Ishikawa (cell line): ENCODE measurements around the gene SERPINA10.

Experiments used
- CEBPB ChIP-seq: IDR thresholded peaks from 2 replicates; pipeline ENCODE4 v1.6.1; 2012
- CREB1 ChIP-seq: IDR thresholded peaks from 2 replicates; pipeline ENCODE4 v1.6.1; 2012; ENCODE audit warnings: low read depth
- EGR1 ChIP-seq: IDR thresholded peaks from 2 replicates; pipeline ENCODE4 v1.6.1; 2012
- EP300 ChIP-seq: IDR thresholded peaks from 2 replicates; pipeline ENCODE4 v1.6.1; 2012; ENCODE audit warnings: borderline replicate concordance
- FOXM1 ChIP-seq: IDR thresholded peaks from 2 replicates; pipeline ENCODE4 v1.6.1; 2012; ENCODE audit warnings: low read depth, borderline replicate concordance
- MAX ChIP-seq: IDR thresholded peaks from 2 replicates; pipeline ENCODE4 v1.6.1; 2012
- NFIC ChIP-seq: IDR thresholded peaks from 2 replicates; pipeline ENCODE4 v1.6.1; 2012
- RAD21 ChIP-seq: IDR thresholded peaks from 2 replicates; pipeline ENCODE4 v1.6.1; 2012; ENCODE audit warnings: low read depth
- REST ChIP-seq: IDR thresholded peaks from 2 replicates; pipeline ENCODE4 v1.6.1; 2012; ENCODE audit warnings: low read depth, mild to moderate bottlenecking
- TAF1 ChIP-seq: IDR thresholded peaks from 2 replicates; pipeline ENCODE4 v1.6.1; 2012; ENCODE audit warnings: low read depth, mild to moderate bottlenecking
- TCF12 ChIP-seq: IDR thresholded peaks from 2 replicates; pipeline ENCODE4 v1.6.1; 2012; ENCODE audit warnings: low read depth
- TEAD4 ChIP-seq: IDR thresholded peaks from 2 replicates; pipeline ENCODE4 v1.6.1; 2012
- USF1 ChIP-seq: IDR thresholded peaks from 2 replicates; pipeline ENCODE4 v1.6.1; 2012
- YY1 ChIP-seq: IDR thresholded peaks from 2 replicates; pipeline ENCODE4 v1.6.1; 2012; ENCODE audit warnings: low read depth
- ZBTB7A ChIP-seq: IDR thresholded peaks from 2 replicates; pipeline ENCODE4 v1.6.1; 2012; ENCODE audit warnings: low read depth

SERPINA10 gene

GRCh38 chr14:94322648-94323570 is 29.8 kb upstream of the SERPINA10 start, which contains the start of gene SERPINA6:
TSS of gene SERPINA6 (minus strand) at chr14:94323336. CDS start at chr14:94314648, 8,688 bp downstream.
- no peak for TF ChIP-seq MAX
- no peak for TF ChIP-seq EP300
- TF ChIP-seq NFIC, result no peak
- no peak for TF ChIP-seq CREB1
- TF ChIP-seq RAD21, result no peak
- no peak for TF ChIP-seq TAF1
- TF ChIP-seq TCF12, result no peak
- no peak for TF ChIP-seq YY1
- TF ChIP-seq EGR1, result no peak
- TF ChIP-seq REST, result no peak
- TF ChIP-seq FOXM1, result no peak
- TF ChIP-seq CEBPB, result no peak

GRCh38 chr14:94321421-94322271 is 28.6 kb upstream of the SERPINA10 start:
- no peak for TF ChIP-seq FOXM1
- no peak for TF ChIP-seq EP300
- no peak for TF ChIP-seq TEAD4
- TF ChIP-seq NFIC, result no peak
- TF ChIP-seq TCF12, result no peak
- TF ChIP-seq ZBTB7A, result no peak
- no peak for TF ChIP-seq CEBPB
- no peak for TF ChIP-seq EGR1

- TF ChIP-seq EGR1 (no peak), CREB1 (no peak), TEAD4 (no peak), ZBTB7A (no peak), CEBPB (no peak), EP300 (no peak), USF1 (no peak), TCF12 (no peak), REST (no peak), FOXM1 (no peak), MAX (no peak), YY1 (no peak), RAD21 (no peak), TAF1 (no peak), NFIC (no peak)
Measured at GRCh38 chr14:94320243-94320642, 27.2 kb upstream of the SERPINA10 start.

- TF ChIP-seq USF1, result no peak
- TF ChIP-seq REST, result no peak
- no peak for TF ChIP-seq EP300
- TF ChIP-seq EGR1, result no peak
- no peak for TF ChIP-seq YY1
- no peak for TF ChIP-seq ZBTB7A
- no peak for TF ChIP-seq RAD21
- TF ChIP-seq TAF1, result no peak
- TF ChIP-seq TCF12, result no peak
- no peak for TF ChIP-seq NFIC
- no peak for TF ChIP-seq FOXM1
- TF ChIP-seq TEAD4, result no peak
- no peak for TF ChIP-seq CEBPB
- no peak for TF ChIP-seq MAX
- TF ChIP-seq CREB1, result no peak
Measured at GRCh38 chr14:94317259-94317658, 24.2 kb upstream of the SERPINA10 start.
